Liver (tissue), 3 donors: ENCODE results near the gene ENPP3.

Experiments
- JUND ChIP-seq, 2 donors: IDR thresholded peaks; 2 replicates each; pipeline ENCODE4 v1.6.1; 2016; ENCODE audit warnings: antibody characterized with exemption in 2 of 2
- YY1 ChIP-seq: IDR thresholded peaks from 2 replicates; pipeline ENCODE4 v1.6.1; 2016; ENCODE audit warnings: antibody characterized with exemption, mild to moderate bottlenecking
- TF ChIP-seq, protein P1 (sequence below): fragments of 150-350 bp; IDR thresholded peaks from 2 replicates; pipeline ENCODE4 v1.5.1; 2017; ENCODE audit warnings: improper control_type of control experiment, low read depth, low read length; ENCODE audit not compliant: missing input control
- TF ChIP-seq, protein P2 (sequence below): IDR thresholded peaks from 2 replicates; pipeline ENCODE4 v1.6.1; 2016; ENCODE audit warnings: antibody characterized with exemption, mild to moderate bottlenecking
- donor health status: healthy.
- donor health status: healthy.

- TF ChIP-seq, protein P1, sequence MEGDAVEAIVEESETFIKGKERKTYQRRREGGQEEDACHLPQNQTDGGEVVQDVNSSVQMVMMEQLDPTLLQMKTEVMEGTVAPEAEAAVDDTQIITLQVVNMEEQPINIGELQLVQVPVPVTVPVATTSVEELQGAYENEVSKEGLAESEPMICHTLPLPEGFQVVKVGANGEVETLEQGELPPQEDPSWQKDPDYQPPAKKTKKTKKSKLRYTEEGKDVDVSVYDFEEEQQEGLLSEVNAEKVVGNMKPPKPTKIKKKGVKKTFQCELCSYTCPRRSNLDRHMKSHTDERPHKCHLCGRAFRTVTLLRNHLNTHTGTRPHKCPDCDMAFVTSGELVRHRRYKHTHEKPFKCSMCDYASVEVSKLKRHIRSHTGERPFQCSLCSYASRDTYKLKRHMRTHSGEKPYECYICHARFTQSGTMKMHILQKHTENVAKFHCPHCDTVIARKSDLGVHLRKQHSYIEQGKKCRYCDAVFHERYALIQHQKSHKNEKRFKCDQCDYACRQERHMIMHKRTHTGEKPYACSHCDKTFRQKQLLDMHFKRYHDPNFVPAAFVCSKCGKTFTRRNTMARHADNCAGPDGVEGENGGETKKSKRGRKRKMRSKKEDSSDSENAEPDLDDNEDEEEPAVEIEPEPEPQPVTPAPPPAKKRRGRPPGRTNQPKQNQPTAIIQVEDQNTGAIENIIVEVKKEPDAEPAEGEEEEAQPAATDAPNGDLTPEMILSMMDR, result no peak
- TF ChIP-seq JUND (IDR thresholded peaks at IDR 0.05) (no peak), YY1 (no peak)
- TF ChIP-seq, protein P2, sequence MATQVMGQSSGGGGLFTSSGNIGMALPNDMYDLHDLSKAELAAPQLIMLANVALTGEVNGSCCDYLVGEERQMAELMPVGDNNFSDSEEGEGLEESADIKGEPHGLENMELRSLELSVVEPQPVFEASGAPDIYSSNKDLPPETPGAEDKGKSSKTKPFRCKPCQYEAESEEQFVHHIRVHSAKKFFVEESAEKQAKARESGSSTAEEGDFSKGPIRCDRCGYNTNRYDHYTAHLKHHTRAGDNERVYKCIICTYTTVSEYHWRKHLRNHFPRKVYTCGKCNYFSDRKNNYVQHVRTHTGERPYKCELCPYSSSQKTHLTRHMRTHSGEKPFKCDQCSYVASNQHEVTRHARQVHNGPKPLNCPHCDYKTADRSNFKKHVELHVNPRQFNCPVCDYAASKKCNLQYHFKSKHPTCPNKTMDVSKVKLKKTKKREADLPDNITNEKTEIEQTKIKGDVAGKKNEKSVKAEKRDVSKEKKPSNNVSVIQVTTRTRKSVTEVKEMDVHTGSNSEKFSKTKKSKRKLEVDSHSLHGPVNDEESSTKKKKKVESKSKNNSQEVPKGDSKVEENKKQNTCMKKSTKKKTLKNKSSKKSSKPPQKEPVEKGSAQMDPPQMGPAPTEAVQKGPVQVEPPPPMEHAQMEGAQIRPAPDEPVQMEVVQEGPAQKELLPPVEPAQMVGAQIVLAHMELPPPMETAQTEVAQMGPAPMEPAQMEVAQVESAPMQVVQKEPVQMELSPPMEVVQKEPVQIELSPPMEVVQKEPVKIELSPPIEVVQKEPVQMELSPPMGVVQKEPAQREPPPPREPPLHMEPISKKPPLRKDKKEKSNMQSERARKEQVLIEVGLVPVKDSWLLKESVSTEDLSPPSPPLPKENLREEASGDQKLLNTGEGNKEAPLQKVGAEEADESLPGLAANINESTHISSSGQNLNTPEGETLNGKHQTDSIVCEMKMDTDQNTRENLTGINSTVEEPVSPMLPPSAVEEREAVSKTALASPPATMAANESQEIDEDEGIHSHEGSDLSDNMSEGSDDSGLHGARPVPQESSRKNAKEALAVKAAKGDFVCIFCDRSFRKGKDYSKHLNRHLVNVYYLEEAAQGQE, result no peak
Measured at GRCh38 chr6:131600716-131601115, 36.4 kb upstream of the ENPP3 start.
